GM21390 (cell line): Measurements from ENCODE around the gene ERN1.
"Not testable (repeated sequence)": the region's sequence is repeated elsewhere in the genome, so short reads cannot be mapped to it uniquely, and the experiment has no call there.

Experiments
- ATAC-seq: cut with Tn5 transposase; IDR thresholded peaks from one replicate; pipeline ENCODE4 v1.9.1; 2021; ENCODE audit not compliant: unreplicated experiment

ERN1 gene

GRCh38 chr17:64007089-64007837 is 122.7 kb downstream of the ERN1 start:
- ATAC-seq = not testable (repeated sequence)

GRCh38 chr17:64006361-64007088 is 123.4 kb downstream of the ERN1 start:
- no peak for ATAC-seq

DNA sequence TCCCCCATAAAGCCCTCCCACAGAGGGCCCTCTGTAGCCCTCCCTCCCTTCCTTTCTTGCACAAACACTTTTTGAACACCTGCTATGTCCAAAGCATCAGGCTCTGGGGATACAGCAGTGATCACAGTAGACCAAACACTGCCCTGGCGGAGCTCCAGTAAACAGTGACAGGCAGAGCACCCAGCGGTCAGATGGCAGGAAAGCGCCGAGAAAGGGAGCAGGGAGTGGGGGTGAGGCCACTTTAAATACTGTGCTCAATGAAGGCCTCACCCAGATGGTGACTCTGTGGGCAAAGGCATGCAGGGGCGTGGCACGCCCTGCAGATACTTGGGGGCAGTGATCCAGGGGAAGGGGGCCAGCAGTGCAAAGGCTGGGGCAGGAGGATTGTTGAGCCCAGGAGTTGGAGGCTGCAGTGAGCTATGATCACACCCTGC is 124.2 kb downstream of the ERN1 start:
- ATAC-seq = no peak

GRCh38 chr17:64004903-64005733 is 124.8 kb downstream of the ERN1 start:
- no peak for ATAC-seq

DNA sequence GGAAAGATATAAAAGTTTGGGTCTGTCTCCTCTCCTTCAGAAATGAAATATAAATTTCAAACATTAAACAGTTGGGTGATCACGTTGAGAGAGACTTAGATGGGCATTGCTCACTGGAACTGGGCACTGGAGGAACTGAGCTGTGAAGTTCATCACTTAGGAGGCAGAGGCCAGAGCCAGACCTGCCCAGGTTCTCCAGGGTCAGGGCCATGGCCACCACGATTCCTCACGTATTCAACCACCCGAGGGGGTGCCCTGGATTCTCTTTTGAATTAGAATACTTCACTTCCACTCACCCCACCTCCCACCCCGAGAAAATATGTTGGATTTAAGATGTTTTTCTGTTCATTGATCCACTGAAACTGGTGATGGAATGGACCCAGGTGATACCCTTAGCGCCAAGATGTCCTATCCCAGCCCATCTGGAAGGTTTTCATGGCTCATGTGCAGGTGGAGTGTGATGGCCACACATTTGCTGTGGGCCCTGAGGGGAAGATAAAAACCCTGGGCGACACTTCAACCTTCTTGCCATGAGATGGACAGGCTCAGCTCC is 125.7 kb downstream of the ERN1 start:
- ATAC-seq = no peak

DNA sequence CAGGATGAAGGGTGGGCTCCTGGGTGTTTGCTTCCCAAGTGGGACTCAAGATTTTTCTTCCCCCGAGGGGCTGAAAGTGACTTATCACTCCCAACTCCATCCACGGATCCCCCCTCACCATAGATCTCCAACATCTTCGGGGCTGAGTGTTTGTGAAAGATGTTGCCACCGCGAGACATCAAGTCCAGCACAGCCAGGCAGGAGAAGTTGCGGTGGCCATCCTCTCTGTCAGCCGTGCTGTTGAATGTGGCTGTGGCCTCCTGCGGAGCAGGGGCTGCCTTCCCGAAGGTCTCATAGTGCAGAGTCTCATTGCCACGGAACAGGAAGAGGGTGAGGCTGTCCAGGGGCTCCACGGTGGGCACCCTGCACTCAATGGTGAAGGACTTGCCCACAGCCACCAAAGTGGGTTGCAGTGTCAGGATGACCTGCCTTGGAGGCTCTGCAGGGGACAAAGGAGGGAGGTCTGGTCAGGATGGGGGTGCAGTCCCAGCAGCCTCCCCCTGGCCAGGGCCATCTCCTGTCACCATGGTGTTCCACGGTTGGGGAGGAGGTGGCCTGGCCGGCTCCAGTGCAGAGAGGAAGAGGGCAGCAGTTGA is 126.3 kb downstream of the ERN1 start:
- ATAC-seq = no peak

GRCh38 chr17:64002658-64003525 is 127.1 kb downstream of the ERN1 start:
- ATAC-seq = no peak

GRCh38 chr17:64001763-64002529 is 128.0 kb downstream of the ERN1 start:
- ATAC-seq = no peak

GRCh38 chr17:64001091-64001579 is 128.8 kb downstream of the ERN1 start:
- ATAC-seq = no peak

GRCh38 chr17:63999680-64000531 is 130.0 kb downstream of the ERN1 start:
- ATAC-seq = no peak

DNA sequence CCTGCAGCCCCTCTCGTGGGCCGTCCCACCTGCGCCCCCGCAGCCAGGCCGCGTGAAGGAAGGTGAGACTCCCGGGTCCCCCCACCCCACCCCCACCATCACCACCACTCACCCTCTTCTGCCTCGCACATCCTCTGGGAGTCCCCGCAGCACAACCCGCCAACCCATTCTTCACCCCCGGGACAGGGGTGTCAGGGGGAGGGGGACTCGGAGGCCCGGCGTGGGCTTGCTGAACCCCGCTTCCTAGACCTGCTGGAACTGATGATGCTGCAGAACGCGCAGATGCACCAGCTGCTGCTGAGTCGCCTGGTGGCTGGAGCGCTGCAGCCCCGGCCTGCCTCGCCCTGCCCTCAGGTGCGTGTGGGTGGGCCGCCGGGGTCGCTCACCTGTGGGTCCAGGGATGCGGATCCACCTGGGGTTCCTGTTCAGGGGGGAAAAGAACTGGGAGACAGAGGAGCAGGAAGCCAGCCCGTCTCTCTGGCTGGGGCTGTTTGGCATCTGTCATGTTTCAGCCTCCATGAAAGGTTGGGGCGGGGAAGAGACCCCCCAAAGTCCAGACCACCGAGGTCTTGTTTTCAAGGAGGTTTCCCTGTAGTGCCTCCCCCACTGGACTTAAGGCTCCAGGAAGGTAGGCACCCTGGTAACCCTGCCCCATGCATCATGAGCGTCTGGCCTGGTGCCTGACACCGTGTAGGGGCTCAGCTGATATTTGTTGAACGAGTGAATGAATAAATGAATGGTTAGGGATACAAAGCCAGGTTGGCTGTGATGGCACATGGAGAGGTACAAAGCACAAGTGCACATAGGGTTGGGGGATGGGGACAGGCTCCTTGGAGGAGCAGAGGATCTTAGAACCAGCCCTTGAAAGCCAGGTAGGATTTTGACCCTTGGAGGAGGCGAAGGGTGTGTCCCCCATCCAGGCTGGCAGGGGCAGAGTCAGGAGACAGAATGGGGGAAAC is 130.9 kb downstream of the ERN1 start:
- no peak for ATAC-seq

- no peak for ATAC-seq
Observed at GRCh38 chr17:63998050-63998720, 131.8 kb downstream of the ERN1 start, which contains the start of gene PRR29. Gene PRR29 (plus strand): TSS chr17:63998351. CDS start chr17:63998365, 14 bp downstream.

GRCh38 chr17:63997341-63998048 is 132.4 kb downstream of the ERN1 start:
- ATAC-seq = no peak

GRCh38 chr17:63996430-63997182 is 133.3 kb downstream of the ERN1 start:
- no peak for ATAC-seq

GRCh38 chr17:63995626-63996025 is 134.3 kb downstream of the ERN1 start:
- ATAC-seq = no peak
